HepG2 (cell line): ENCODE results near the gene AZI2. TPM values are rescaled to one million over a fixed set of nuclear protein-coding genes. Genes with fewer than 3 reads are reported as not detected.

ENCODE experiments used
- DPF2 ChIP-seq: sonication (generic); formaldehyde crosslinking; IDR thresholded peaks from 2 replicates; pipeline ENCODE4 v1.4.0; 2020; ENCODE audit warnings: mild to moderate bottlenecking, low read depth, missing genetic modification reagents, borderline replicate concordance
- KAT7 ChIP-seq: IDR thresholded peaks from 2 replicates; pipeline ENCODE4 v1.6.1; 2018; ENCODE audit warnings: borderline replicate concordance, missing compliant biosample characterization
- NRL ChIP-seq: sonication (generic); formaldehyde crosslinking; IDR thresholded peaks from 2 replicates; pipeline ENCODE4 v1.5.0; 2020; ENCODE audit warnings: missing genetic modification reagents, mild to moderate bottlenecking, moderate library complexity, borderline replicate concordance
- SKI ChIP-seq: fragments of 450-650 bp; IDR thresholded peaks from one replicate; pipeline ENCODE4 v1.6.1; 2018; ENCODE audit warnings: mild to moderate bottlenecking; ENCODE audit not compliant: partially characterized antibody
- polyA plus RNA-seq, 8 experiments: library from polyadenylated mRNA; depleted of rRNA in 3 of 8; stranded (reverse) in 7 of 8; unstranded in 1 of 8; fragments of >200 nt; fragmentation: Illumina TruSeq in 4 of 8; extraction: Trizol in 4 of 8; gene quantifications; 2 replicates each; pipeline versions ENCODE4 v1.2.1 to v1.2.3, GENCODE V29; 2011 to 2016; ENCODE audit warnings: low read depth in 4 of 8, missing spikeins in 1 of 8, mixed read lengths in 1 of 8; ENCODE audit not compliant: insufficient read depth in 1 of 8
- total RNA-seq, 5 experiments: library from RNA; depleted of rRNA; stranded (reverse); fragments of >200 nt; fragmentation: Illumina TruSeq; extraction: Trizol; gene quantifications; 2 replicates each; pipeline ENCODE4 v1.2.3, GENCODE V29; 2016; ENCODE audit warnings: low read depth in 1 of 5
- TF ChIP-seq, protein P1 (sequence below): sonication (generic); formaldehyde crosslinking; IDR thresholded peaks from 2 replicates; pipeline ENCODE4 v1.5.1; 2020; ENCODE audit warnings: missing genetic modification reagents, mild to moderate bottlenecking, borderline replicate concordance
- TF ChIP-seq, protein P2 (sequence below): sonication (generic); formaldehyde crosslinking; IDR thresholded peaks from 2 replicates; pipeline ENCODE4 v1.5.0; 2020; ENCODE audit warnings: mild to moderate bottlenecking, missing genetic modification reagents, borderline replicate concordance
- TF ChIP-seq, protein P3 (sequence below): sonication (generic); formaldehyde crosslinking; IDR thresholded peaks from 2 replicates; pipeline ENCODE4 v1.4.0; 2020; ENCODE audit warnings: missing genetic modification reagents, mild to moderate bottlenecking, borderline replicate concordance
- TF ChIP-seq, protein P4 (sequence below): IDR thresholded peaks from 2 replicates; pipeline ENCODE4 v1.6.1; 2016; ENCODE audit warnings: missing genetic modification reagents, missing compliant biosample characterization
- TF ChIP-seq, protein P5 (sequence below): sonication (generic); formaldehyde crosslinking; IDR thresholded peaks from 2 replicates; pipeline ENCODE4 v1.8.1; 2023; ENCODE audit warnings: mild to moderate bottlenecking, missing genetic modification reagents
- TF ChIP-seq, protein P6 (sequence below): sonication (generic); formaldehyde crosslinking; IDR thresholded peaks from 2 replicates; pipeline ENCODE4 v1.5.1; 2020; ENCODE audit warnings: mild to moderate bottlenecking, missing genetic modification reagents

The AZI2 gene
- total and polyA plus RNA-seq, 2 of the 13 experiments (the other 11 are each of a cell fraction or from before 2014, with no cell fraction given), result 43.7 to 49.8 TPM

DNA sequence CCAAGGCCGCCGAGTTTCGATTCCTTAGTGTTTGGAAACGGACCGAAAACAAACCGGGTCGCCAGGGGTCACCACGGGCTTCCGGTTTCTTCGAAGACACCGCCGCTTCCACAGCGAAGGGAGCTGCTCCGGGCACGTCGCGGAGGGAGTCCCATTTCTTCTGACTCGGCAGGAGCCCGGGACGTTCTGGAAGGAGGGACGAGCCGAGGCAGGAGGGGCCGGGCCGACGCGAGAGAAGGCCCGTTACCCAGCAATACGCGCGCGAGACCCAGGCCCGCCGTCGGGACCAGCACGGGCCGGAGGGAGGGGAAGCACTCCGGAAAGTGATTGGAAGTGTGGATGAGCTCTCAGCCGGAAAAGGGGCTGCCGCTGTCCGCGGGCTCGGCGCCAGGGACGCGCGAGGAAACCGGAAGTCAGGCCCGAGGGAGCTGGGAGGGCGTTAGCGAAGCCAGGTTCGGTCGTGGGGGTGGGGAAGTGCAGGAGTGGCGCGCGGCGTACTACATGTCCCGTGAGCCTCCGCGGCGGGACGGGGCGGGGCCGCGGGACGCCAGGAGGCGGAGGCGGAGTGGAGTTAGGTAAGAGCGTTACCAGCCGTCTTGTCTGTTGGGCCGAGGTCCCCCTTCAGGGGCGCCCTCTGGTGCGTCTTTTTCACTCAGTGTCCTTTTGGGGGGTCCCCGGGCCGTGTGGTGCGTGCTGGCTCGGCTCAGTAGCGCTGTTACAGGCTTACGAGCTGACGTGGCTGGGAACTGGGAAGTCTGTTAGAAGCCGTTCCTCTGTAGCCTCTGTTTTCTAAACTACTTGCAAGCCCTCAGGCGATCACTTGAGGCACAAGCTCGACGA lies at the start of gene AZI2, which contains the start of gene ZCWPW2 (continued):
- TF ChIP-seq NRL, result peak; percentile 84
- TF ChIP-seq, protein P1, sequence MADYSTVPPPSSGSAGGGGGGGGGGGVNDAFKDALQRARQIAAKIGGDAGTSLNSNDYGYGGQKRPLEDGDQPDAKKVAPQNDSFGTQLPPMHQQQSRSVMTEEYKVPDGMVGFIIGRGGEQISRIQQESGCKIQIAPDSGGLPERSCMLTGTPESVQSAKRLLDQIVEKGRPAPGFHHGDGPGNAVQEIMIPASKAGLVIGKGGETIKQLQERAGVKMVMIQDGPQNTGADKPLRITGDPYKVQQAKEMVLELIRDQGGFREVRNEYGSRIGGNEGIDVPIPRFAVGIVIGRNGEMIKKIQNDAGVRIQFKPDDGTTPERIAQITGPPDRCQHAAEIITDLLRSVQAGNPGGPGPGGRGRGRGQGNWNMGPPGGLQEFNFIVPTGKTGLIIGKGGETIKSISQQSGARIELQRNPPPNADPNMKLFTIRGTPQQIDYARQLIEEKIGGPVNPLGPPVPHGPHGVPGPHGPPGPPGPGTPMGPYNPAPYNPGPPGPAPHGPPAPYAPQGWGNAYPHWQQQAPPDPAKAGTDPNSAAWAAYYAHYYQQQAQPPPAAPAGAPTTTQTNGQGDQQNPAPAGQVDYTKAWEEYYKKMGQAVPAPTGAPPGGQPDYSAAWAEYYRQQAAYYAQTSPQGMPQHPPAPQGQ (CRISPR knock-in tag), result no peak
- TF ChIP-seq, protein P2, sequence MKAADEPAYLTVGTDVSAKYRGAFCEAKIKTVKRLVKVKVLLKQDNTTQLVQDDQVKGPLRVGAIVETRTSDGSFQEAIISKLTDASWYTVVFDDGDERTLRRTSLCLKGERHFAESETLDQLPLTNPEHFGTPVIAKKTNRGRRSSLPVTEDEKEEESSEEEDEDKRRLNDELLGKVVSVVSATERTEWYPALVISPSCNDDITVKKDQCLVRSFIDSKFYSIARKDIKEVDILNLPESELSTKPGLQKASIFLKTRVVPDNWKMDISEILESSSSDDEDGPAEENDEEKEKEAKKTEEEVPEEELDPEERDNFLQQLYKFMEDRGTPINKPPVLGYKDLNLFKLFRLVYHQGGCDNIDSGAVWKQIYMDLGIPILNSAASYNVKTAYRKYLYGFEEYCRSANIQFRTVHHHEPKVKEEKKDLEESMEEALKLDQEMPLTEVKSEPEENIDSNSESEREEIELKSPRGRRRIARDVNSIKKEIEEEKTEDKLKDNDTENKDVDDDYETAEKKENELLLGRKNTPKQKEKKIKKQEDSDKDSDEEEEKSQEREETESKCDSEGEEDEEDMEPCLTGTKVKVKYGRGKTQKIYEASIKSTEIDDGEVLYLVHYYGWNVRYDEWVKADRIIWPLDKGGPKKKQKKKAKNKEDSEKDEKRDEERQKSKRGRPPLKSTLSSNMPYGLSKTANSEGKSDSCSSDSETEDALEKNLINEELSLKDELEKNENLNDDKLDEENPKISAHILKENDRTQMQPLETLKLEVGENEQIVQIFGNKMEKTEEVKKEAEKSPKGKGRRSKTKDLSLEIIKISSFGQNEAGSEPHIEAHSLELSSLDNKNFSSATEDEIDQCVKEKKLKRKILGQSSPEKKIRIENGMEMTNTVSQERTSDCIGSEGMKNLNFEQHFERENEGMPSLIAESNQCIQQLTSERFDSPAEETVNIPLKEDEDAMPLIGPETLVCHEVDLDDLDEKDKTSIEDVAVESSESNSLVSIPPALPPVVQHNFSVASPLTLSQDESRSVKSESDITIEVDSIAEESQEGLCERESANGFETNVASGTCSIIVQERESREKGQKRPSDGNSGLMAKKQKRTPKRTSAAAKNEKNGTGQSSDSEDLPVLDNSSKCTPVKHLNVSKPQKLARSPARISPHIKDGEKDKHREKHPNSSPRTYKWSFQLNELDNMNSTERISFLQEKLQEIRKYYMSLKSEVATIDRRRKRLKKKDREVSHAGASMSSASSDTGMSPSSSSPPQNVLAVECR, result peak; percentile 90; the same call in 1 of the 2 replicates
- TF ChIP-seq, protein P3, sequence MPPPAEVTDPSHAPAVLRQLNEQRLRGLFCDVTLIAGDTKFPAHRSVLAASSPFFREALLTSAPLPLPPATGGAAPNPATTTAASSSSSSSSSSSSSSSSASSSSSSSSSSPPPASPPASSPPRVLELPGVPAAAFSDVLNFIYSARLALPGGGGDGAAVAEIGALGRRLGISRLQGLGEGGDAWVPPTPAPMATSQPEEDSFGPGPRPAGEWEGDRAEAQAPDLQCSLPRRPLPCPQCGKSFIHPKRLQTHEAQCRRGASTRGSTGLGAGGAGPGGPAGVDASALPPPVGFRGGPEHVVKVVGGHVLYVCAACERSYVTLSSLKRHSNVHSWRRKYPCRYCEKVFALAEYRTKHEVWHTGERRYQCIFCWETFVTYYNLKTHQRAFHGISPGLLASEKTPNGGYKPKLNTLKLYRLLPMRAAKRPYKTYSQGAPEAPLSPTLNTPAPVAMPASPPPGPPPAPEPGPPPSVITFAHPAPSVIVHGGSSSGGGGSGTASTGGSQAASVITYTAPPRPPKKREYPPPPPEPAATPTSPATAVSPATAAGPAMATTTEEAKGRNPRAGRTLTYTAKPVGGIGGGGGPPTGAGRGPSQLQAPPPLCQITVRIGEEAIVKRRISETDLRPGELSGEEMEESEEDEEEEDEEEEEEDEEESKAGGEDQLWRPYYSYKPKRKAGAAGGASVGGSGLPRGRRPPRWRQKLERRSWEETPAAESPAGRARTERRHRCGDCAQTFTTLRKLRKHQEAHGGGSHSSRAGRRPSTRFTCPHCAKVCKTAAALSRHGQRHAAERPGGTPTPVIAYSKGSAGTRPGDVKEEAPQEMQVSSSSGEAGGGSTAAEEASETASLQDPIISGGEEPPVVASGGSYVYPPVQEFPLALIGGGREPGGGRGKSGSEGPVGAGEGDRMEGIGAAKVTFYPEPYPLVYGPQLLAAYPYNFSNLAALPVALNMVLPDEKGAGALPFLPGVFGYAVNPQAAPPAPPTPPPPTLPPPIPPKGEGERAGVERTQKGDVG (CRISPR knock-in tag), result peak; percentile 93; the same call in 1 of the 2 replicates
- TF ChIP-seq DPF2, result no peak
- peak; percentile 87 for TF ChIP-seq KAT7 (CRISPR knock-in tag)
- TF ChIP-seq, protein P4, sequence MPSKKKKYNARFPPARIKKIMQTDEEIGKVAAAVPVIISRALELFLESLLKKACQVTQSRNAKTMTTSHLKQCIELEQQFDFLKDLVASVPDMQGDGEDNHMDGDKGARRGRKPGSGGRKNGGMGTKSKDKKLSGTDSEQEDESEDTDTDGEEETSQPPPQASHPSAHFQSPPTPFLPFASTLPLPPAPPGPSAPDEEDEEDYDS (CRISPR knock-in tag), result 0 out of 2 replicates have a peak, but pooled peaks have one; percentile 46
- TF ChIP-seq SKI, result peak; percentile 75
- TF ChIP-seq, protein P5, sequence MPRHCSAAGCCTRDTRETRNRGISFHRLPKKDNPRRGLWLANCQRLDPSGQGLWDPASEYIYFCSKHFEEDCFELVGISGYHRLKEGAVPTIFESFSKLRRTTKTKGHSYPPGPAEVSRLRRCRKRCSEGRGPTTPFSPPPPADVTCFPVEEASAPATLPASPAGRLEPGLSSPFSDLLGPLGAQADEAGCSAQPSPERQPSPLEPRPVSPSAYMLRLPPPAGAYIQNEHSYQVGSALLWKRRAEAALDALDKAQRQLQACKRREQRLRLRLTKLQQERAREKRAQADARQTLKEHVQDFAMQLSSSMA (CRISPR knock-in tag), result peak; percentile 53; the same call in 1 of the 2 replicates
- TF ChIP-seq, protein P6, sequence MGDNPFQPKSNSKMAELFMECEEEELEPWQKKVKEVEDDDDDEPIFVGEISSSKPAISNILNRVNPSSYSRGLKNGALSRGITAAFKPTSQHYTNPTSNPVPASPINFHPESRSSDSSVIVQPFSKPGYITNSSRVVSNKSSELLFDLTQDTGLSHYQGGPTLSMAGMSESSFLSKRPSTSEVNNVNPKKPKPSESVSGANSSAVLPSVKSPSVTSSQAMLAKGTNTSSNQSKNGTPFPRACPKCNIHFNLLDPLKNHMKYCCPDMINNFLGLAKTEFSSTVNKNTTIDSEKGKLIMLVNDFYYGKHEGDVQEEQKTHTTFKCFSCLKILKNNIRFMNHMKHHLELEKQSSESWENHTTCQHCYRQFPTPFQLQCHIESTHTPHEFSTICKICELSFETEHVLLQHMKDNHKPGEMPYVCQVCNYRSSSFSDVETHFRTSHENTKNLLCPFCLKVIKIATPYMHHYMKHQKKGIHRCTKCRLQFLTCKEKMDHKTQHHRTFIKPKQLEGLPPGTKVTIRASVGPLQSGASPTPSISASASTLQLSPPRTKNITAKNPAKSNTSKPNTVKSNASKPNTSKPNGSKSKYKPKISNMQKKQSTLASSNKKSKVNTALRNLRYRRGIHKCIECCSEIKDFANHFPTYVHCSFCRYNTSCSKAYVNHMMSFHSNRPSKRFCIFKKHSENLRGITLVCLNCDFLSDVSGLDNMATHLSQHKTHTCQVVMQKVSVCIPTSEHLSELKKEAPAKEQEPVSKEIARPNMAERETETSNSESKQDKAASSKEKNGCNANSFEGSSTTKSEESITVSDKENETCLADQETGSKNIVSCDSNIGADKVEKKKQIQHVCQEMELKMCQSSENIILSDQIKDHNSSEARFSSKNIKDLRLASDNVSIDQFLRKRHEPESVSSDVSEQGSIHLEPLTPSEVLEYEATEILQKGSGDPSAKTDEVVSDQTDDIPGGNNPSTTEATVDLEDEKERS, result peak; percentile 84
